Measurements from ENCODE around the gene RTEL1.
"Not testable (repeated sequence)": the region's sequence is repeated elsewhere in the genome, so short reads cannot be mapped to it uniquely, and the experiment has no call there.

Gene RTEL1

GRCh38 chr20:63708301-63709148 lies 50.4 kb downstream of the RTEL1 start:
- no peak for DNase-seq (ENCODE audit: low read depth, low spot score)

- DNase-seq (ENCODE audit: low read depth, low spot score), result no peak
Measured at GRCh38 chr20:63709149-63709527, 51.0 kb downstream of the RTEL1 start.

GRCh38 chr20:63711085-63711645 lies 53.1 kb downstream of the RTEL1 start:
- no peak for DNase-seq (ENCODE audit: low read depth, low spot score)

- DNase-seq (ENCODE audit: low read depth, low spot score), result no peak
Measured at GRCh38 chr20:63712191-63712590, 54.1 kb downstream of the RTEL1 start.

GRCh38 chr20:63714858-63715257 lies 56.7 kb downstream of the RTEL1 start:
- DNase-seq (ENCODE audit: low read depth, low spot score), result no peak

- DNase-seq (ENCODE audit: low read depth, low spot score), result no peak
Measured at GRCh38 chr20:63718996-63719395, 60.9 kb downstream of the RTEL1 start.

GRCh38 chr20:63722967-63723622 lies 65.0 kb downstream of the RTEL1 start:
- not testable (repeated sequence) for DNase-seq (ENCODE audit: low read depth, low spot score)

GRCh38 chr20:63730189-63730733 lies 72.1 kb downstream of the RTEL1 start:
- not testable (repeated sequence) for DNase-seq (ENCODE audit: low read depth, low spot score)

GRCh38 chr20:63731410-63731809 lies 73.3 kb downstream of the RTEL1 start:
- DNase-seq (ENCODE audit: low read depth, low spot score), result no peak

GRCh38 chr20:63732118-63733095 lies 74.3 kb downstream of the RTEL1 start:
- no peak for DNase-seq (ENCODE audit: low read depth, low spot score)

GRCh38 chr20:63733117-63733516 lies 75.0 kb downstream of the RTEL1 start:
- DNase-seq (ENCODE audit: low read depth, low spot score), result no peak

- no peak for DNase-seq (ENCODE audit: low read depth, low spot score)
Measured at GRCh38 chr20:63733579-63734081, 75.5 kb downstream of the RTEL1 start.

GRCh38 chr20:63734111-63734945 lies 76.2 kb downstream of the RTEL1 start:
- no peak for DNase-seq (ENCODE audit: low read depth, low spot score)

GRCh38 chr20:63734946-63735858 lies 77.1 kb downstream of the RTEL1 start:
- no peak for DNase-seq (ENCODE audit: low read depth, low spot score)

GRCh38 chr20:63735859-63736718 lies 78.0 kb downstream of the RTEL1 start, which contains the start of gene LIME1:
LIME1 (plus strand) TSS chr20:63736664; CDS start chr20:63737550, 886 bp downstream.
- no peak for DNase-seq (ENCODE audit: low read depth, low spot score)

- no peak for DNase-seq (ENCODE audit: low read depth, low spot score)
Measured at GRCh38 chr20:63736893-63737694, 79.0 kb downstream of the RTEL1 start.

- no peak for DNase-seq (ENCODE audit: low read depth, low spot score)
Measured at GRCh38 chr20:63737695-63737944, 79.5 kb downstream of the RTEL1 start.
